ENCODE results near the gene INSR.
"Not testable (repeated sequence)": the region's sequence is repeated elsewhere in the genome, so short reads cannot be mapped to it uniquely, and the experiment has no call there.

Gene INSR

GRCh38 chr19:7293762-7294557 lies at the start of gene INSR:
INSR (minus strand) TSS chr19:7294414; CDS start chr19:7293891, 523 bp downstream.
- peak; percentile 89 for DNase-seq

- no peak for DNase-seq
These were observed 47.9 kb upstream of the INSR start for GRCh38 chr19:7342143-7342542.

DNA sequence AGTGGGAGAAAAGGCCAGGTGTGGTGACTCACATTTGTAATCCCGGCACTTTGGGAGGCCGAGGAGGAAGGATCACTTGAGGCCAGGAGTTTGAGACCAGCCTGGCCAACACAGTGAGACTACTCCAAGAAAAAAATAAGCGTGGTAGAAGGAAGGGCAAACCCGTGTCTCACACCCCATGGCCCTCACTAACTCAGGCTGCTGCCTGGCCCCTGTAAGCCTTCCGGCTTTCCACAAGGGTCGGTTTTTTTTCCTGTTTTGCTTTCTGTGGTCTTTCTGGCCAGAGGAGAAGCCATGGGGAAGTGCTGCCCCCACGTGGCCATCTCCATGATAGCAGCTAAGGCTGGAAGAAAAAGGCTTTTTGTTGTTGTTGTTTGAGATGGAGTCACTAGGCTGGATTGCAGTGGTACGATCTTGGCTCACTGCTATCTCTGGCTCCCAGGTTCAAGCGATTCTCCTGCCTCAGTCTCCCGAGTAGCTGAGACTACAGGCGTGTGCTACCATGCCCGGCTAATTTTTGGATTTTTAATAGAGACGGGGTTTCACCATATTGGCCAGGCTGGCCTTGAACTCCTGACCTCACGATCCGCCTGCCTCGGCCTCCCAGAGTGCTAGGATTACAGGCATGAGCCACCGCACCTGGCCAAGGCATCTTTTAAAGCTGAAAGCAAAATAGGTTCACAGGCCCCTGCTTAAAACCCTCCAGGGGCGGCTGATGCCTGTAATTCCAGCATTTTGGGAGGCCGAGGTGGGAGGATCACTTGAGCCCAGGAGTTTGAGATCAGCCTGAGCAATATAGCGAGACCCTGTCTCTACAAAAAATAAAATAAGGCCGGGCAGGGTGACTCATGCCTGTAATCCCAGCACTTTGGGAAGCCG lies 47.0 kb upstream of the INSR start:
- DNase-seq = peak; percentile 75

DNA sequence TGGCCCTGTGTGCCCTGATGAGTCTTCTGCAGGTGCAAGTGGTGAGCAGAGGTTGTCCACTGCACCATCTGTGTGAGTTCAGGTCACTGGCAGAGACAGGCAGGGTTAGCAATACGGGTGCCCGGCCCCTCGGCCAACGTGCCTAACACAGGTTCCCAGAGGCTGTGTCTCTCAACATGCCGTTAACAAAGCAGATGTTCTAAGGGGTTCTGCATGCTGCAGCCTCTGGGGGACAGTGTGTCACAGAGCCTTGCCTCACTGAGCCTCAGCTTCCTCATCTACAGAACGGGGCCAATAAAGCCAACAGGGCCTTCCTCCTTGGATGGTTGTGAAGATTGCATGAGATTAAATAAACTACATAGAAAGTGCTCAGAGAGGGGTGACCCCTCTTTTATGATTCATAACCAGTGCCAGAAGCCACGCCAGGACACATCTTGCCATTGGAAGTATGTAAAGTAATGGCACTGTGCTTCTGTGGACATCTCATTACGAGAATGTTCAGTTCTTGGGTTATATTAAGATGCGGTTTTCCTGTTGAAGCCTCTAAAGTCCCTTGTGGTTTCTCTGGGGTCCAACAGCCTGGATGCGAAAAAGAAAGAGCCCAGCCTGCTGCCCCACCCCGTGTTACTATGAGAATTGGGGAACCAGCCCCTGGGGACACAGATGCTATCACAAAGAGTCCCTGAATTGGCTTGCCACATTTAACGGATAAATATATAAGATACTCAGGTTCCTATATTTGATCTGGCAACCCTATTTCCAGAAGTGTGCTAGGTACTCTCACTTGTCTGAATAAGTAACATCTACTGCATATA lies 43.4 kb upstream of the INSR start:
- DNase-seq = peak; percentile 77

GRCh38 chr19:7336321-7336973 lies 42.2 kb upstream of the INSR start:
- DNase-seq = no peak

GRCh38 chr19:7333198-7334118 lies 39.2 kb upstream of the INSR start:
- peak; percentile 43 for DNase-seq

- DNase-seq = no peak
These were observed 37.2 kb upstream of the INSR start for GRCh38 chr19:7331446-7331845.

GRCh38 chr19:7328647-7329046 lies 34.4 kb upstream of the INSR start:
- no peak for DNase-seq

DNA sequence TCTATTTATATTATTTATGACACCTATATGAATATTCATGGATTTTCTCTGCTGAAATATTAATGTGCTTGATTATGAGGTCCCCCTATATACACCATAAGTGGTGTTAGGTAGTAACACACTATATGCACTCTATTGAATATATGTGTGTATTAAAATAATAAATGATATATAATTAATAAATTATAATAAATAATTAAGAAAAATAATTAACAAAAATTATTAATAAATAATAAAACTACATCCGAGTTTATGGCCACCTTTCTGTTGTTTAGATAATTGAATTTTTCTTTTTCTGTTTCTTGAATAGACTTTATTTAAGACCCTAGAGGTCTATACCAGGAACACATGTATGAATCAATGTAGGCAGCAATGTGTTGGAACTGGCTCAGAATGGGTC lies 33.6 kb upstream of the INSR start:
- DNase-seq = no peak

DNA sequence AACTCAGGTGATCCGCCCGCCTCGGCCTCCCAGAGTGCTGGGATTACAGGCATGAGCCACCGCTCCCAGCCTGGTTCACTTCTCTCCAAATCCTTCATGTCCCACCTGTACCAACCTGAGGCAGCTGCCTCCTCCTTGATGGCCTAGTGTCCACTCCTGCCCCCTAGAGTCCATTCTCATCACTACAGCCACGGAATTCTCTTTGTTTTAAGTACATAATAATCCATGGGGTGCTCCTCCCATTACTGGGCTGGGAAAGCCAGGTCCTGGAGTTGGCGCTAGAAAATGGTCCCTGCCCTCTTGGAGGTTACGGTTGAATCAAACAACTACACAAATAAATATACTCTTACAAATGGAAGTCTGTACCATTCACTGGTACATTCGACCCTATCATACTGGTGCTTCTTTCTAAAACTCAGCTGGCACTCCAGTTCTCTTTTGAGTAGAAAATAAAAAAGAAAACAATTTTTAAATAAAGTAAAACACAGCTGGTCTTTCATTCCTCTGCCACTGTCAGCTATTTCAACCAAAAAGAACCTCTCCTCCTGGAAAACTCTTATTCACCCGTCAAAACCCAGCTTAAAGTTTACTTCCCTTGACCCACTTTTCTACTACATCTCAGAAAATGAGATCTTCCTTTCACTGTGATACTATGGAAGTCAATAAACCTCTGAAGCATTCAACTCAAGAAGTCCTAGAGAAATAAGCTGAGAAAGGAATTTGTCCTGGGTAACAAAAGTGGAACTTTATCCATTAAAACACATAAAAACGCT lies 32.1 kb upstream of the INSR start:
- DNase-seq = no peak

DNA sequence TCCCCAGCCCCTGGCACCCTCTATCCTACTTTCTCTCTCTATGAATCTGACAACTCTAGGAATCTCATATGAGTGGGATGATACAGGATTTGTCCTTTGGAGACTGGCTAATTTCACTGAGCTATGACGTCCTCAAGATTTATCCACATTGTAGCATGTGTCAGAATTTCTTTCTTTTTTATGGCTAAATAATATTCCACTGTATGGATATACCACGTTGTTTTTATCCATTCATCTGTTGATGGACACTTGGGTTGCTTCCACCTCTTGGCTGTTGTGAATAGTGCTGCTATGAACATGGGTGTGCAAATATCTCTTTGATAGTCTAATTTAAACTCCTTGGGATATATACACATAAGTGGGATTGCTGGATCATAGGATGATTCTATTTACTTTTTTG lies 24.0 kb upstream of the INSR start:
- DNase-seq = no peak

- no peak for DNase-seq
These were observed 18.6 kb upstream of the INSR start for GRCh38 chr19:7312816-7313215.

GRCh38 chr19:7311911-7312310 lies 17.7 kb upstream of the INSR start:
- no peak for DNase-seq

DNA sequence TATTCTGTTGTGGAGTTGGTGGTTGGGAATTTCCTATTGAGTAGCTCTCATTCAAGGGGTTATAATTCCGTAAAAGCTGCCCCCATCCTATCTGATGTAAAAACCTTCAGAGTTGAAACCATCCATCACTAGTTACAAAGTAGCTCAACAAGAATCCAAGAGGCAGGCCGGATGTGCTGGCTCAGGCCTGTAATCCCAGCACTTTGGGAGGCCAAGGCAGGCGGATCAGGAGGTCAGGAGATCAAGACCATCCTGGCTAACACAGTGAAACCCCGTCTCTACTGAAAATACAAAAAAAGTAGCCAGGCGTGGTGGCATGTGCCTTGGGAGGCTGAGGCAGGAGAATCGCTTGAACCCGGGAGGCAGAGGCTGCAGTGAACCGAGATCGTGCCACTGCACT lies 14.1 kb upstream of the INSR start:
- not testable (repeated sequence) for DNase-seq

- no peak for DNase-seq
These were observed 13.5 kb upstream of the INSR start for GRCh38 chr19:7307590-7308218.

DNA sequence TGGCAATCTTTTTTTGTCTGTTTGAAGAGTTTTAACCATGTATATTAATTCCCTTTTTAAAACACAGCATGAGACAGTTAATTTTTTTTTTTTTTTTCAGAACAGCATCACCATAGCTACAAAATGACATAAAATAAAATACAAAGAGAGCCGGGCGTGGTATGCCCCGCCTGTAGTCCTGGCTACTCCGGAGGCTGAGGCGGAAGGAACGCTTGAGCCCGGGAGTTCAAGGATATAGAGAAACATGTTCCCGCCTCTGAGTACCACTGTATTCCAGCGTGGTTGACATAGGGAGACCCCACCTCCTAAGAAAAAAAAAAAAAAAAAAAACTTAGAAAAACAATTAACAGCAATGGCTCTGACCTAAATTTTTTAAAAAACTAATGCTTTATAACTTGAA lies 10.0 kb upstream of the INSR start:
- DNase-seq = no peak

DNA sequence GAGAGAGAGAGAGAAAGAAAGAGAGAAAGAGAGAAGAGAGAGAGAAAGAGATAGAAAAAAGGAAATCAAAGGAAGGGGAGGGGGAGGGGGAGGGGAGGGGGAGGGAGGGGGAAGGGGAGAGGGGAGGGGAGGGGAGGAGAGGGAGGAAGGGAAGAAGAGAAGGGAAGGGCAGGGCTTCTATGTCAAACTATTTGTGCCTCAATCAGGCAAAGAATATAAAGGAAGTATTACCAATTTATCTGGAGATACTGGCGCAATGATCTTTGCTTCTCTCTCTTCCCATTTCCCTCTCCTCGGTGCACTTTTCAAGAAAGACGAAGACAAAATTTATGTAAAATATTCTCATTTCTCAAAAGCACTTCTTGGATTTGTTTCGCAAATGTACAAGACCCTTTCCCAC lies 9.3 kb upstream of the INSR start:
- no peak for DNase-seq

DNA sequence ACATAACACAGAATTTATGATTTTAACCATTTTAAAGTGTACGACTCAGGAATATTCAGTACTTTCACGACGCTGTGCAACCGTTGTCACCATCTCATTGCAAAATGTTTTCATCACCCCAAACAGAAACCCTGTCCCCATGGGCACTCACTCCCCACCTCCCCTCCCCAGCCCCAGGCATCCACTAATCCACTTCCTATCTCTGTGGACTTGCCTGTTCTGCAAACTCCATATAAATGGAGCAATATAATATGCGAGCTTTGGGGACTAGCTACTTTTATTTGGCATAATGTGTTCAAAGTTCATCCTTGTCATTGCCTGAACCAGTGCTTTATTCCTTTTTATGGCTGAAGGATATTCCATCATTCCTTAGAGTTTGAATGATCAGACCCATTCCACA lies 7.3 kb upstream of the INSR start:
- DNase-seq = no peak

DNA sequence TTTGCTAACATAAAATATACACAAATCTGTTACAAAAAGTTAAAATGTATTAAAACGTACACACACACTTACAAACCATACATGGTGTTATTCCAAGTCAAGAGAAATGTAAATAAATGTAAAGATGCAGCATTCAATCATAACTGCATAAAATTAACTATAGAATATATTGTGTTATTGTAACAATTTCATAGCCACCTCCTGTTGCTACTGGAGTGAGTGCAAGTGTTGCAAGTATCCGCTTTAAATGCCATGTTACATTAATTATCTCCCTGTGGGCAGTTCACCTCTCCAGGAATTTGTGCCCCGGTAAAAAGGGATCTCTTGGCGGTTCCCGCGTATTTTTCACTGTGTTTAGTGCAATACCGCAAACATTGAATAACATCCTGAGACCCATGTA lies 3.5 kb upstream of the INSR start:
- DNase-seq = no peak

DNA sequence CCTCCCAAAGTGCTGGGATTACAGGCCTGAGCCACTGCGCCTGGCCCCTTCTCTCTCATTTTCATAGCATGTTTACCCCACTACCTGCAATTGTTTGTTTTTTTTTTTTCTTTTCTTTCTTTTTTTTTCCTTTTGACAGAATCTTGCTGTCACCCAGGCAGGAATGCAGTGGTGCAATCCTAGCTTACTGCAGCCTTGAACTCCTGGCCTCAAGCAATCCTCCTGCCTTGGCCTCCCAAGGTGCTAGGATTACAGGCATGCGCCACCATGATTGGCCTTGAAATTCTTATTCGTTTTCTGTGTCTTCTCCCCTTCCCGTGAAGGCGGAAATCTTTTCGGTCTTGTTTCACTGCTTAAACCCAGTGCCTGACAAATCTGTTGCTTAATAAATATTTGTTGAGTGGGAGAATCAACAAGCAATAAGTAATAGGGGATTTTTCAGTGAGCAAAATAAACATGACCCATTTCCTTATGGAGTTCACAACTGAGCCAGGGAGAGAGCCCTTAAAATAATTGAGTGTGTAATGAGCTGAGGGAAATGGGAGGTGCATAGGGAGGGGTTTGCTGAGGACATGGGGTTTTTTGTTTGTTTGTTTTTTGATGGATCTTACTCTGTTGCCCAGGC lies 1.8 kb upstream of the INSR start:
- DNase-seq = no peak

Measured in inflammatory macrophage treated with lipopolysaccharide for 4 hours (primary cell).